Pancreas (tissue), 10 donors: ENCODE results near the gene MYLK. TPM values are rescaled to one million over a fixed set of nuclear protein-coding genes. Genes with fewer than 3 reads are reported as not detected.

Source experiments
- ATAC-seq, 4 donors: fragments of 200-7000 bp; cut with Tn5 transposase; one replicate each; pipeline versions ENCODE4 v1.8.0 to v1.9.1; 2020; ENCODE audit warnings: mild to moderate bottlenecking in 4 of 4, moderate library complexity in 4 of 4
- DNase-seq, 6 donors: peaks; one replicate each; pipeline ENCODE4 v3.0.0-alpha.2; 2020
- FAIRE-seq: peaks from 2 replicates; lab custom pipeline; 2012; peaks lifted over from hg19 to GRCh38; lab: Jason Lieb, UNC
- H3K27ac ChIP-seq, 4 donors: fragments of 200-600 bp; sonication (generic); 1 replicate in 3 of 4; 2 replicates in 1 of 4; pipeline versions ENCODE4 v1.5.0 to v1.8.0; 2020
- H3K27me3 ChIP-seq, 4 donors: fragments of 200-600 bp; one replicate each; pipeline ENCODE4 v1.8.0; 2021
- H3K36me3 ChIP-seq, 3 donors: fragments of 200-600 bp; sonication (generic) in 1 of 3; one replicate each; pipeline versions ENCODE4 v1.5.0 to v1.8.0; 2020 to 2021
- H3K4me1 ChIP-seq, 3 donors: fragments of 200-600 bp; one replicate each; pipeline ENCODE4 v1.8.0; 2021
- H3K4me3 ChIP-seq, 4 donors: fragments of 200-600 bp; sonication (generic) in 2 of 4; one replicate each; pipeline versions ENCODE4 v1.5.0 to v1.8.0; 2020 to 2021
- H3K9me3 ChIP-seq, 4 donors: fragments of 200-600 bp; one replicate each; pipeline ENCODE4 v1.8.0; 2021
- CTCF ChIP-seq, 4 donors: fragments of 200-600 bp; sonication (generic) in 3 of 4; IDR thresholded peaks; one replicate each; pipeline versions ENCODE4 v1.5.0 to v1.8.0; 2021; ENCODE audit warnings: antibody characterized with exemption in 4 of 4
- WGBS, 2 donors: extraction: QIAGEN DNeasy Blood & Tissue Kit; methylation state at CpG; one replicate each; pipeline ENCODE4 v1.1.7; 2013; 5-methylcytosine and 5-hydroxymethylcytosine counted together
- intact Hi-C, 3 donors: fragments of 100-400 bp; cut with DNase I; formaldehyde crosslinking; loops; one replicate each; pipeline versions ENCODE4 v1.11.1 to v1.14.2; 2022
- polyA plus RNA-seq, 2 donors: library from polyadenylated mRNA; stranded (reverse); fragments of 200-250 nt; gene quantifications; one replicate each; pipeline ENCODE4 v1.2.3, GENCODE V29; 2013
- total RNA-seq, 6 donors: library from RNA; stranded (reverse); fragmentation: NEBNext Ultra II Directional in 4 of 6; extraction: Animal tissue kit (Norgen Biotek cat#: 25700) in 4 of 6; gene quantifications; one replicate each; pipeline versions ENCODE4 v1.2.1 to v1.2.4, GENCODE V29; 2021 to 2023
- donor health status: healthy with polysubstance abuse.
- donor health status: DM: no; HTN: no; CAD: no; lungs with moderate emphysema.
- donor health status: DM: no; HTN: no; CAD: no.
- donor health status: control.
- donor health status: control.
- donor health status: Bipolar disorder and iron deficiency.
- donor health status: DM: yes; HTN: yes; CAD: no.
- donor health status: DM: no; HTN: no; CAD: no.
- donor health status: DM: no; HTN: no; CAD: no.
- donor health status: DM: yes; HTN: yes; CAD: no.

The MYLK gene
- total and polyA plus RNA-seq, 8 donors, result 3.1 to 12.0 (median 6.7) TPM

DNA sequence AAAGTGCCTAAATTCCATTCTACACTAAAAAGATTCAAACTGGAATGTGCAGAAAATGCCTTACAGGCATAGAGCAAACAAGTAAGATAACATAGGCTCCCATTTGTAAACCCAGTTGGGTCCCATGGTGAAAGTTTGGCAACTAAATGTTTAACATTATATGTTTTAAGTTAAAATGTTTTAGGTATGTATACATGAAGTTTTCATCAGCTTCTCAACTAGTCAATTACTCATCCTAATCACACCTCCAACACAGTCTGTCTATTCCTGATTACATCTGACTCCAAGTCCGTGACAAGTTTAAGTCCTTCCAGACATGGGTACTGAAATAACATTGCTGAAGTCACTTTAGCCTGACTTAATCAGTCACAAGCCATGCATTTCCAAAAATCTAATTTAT lies 25.0 kb downstream of the MYLK start:
- Histone ChIP-seq H3K36me3 (no peaks in the 10 kb centered on the region), H3K4me1 (no peaks in the 10 kb centered on the region), H3K27ac (no peak overlapping the region), H3K9me3 (no peaks in the 10 kb centered on the region), H3K27me3 (no peaks in the 10 kb centered on the region), H3K4me3 (no peak overlapping the region)
- FAIRE-seq (no peak), ATAC-seq (no peak), DNase-seq (no peak)
- 91 to 94% methylated on average over 1 of the region's 1 CpG for WGBS, 2 donors
- no peak for TF ChIP-seq CTCF (IDR thresholded peaks at IDR 0.05)
- intact Hi-C loops, result no loop called here

- DNase-seq (no peak), ATAC-seq (no peak), FAIRE-seq (no peak)
- H3K9me3 ChIP-seq, result no peaks in the 10 kb centered on the region
- H3K27me3 ChIP-seq, result no peaks in the 10 kb centered on the region
- H3K4me1 ChIP-seq, result no peaks in the 10 kb centered on the region
- 80 to 88% methylated on average over 2 of the region's 2 CpGs for WGBS, 2 donors
- H3K36me3 ChIP-seq, result no peaks in the 10 kb centered on the region
- intact Hi-C loops, result no loop called here
- no peak overlapping the region for H3K27ac ChIP-seq
- TF ChIP-seq CTCF (IDR thresholded peaks at IDR 0.05), result no peak
- H3K4me3 ChIP-seq, result no peak overlapping the region
These were observed 29.2 kb downstream of the MYLK start for GRCh38 chr3:123854905-123855304.

GRCh38 chr3:123853686-123854372 lies 30.3 kb downstream of the MYLK start:
- WGBS, 2 donors, result 88 to 90% methylated on average over 2 of the region's 2 CpGs
- H3K9me3 ChIP-seq, result no peaks in the 10 kb centered on the region
- no peaks in the 10 kb centered on the region for H3K36me3 ChIP-seq
- no peak for TF ChIP-seq CTCF (IDR thresholded peaks at IDR 0.05)
- ATAC-seq (no peak), FAIRE-seq (no peak), DNase-seq (no peak)
- no peaks in the 10 kb centered on the region for H3K4me1 ChIP-seq
- no peak overlapping the region for H3K27ac ChIP-seq
- no peaks in the 10 kb centered on the region for H3K27me3 ChIP-seq
- intact Hi-C loops, result no loop called here
- no peak overlapping the region for H3K4me3 ChIP-seq

DNA sequence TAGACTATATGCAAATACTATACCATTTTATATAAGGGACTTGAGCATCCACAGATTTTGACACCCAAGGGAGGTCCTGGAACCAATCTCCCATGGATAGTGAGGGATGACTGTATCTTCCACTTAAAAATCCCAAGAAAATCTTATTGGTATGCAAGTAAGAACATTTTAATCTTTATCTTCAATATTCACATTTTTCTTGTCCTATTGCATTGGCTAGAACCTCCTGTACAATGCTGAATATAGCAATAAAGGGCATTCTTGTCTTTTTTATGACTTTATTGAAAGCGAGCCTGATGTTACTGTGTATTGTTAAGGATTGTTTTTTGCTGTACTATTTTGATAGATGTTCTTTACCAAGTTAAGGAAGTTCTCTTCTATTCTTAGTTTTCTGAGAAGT lies 36.9 kb downstream of the MYLK start:
- FAIRE-seq, result no peak
- intact Hi-C loops, result no loop called here

More for the DNA sequence above, 36.9 kb downstream of the MYLK start:
- DNase-seq (no peak), ATAC-seq (no peak)
- Histone ChIP-seq H3K27ac (no peak overlapping the region), H3K36me3 (no peaks in the 10 kb centered on the region), H3K4me3 (no peak overlapping the region), H3K4me1 (no peaks in the 10 kb centered on the region), H3K9me3 (no peaks in the 10 kb centered on the region), H3K27me3 (no peaks in the 10 kb centered on the region)
- TF ChIP-seq CTCF (IDR thresholded peaks at IDR 0.05), result no peak
- 65 to 74% methylated on average over 1 of the region's 1 CpG for WGBS, 2 donors
